Measurements from ENCODE around the gene NT5DC1. TPM values are rescaled to one million over a fixed set of nuclear protein-coding genes. Genes with fewer than 3 reads are reported as not detected.
A peak's percentile ranks its signal among the peaks of the same experiment; 100 is the strongest.
"Not testable (repeated sequence)": the region's sequence is repeated elsewhere in the genome, so short reads cannot be mapped to it uniquely, and the experiment has no call there.

Gene NT5DC1
- total and polyA plus RNA-seq, 4 donors: 8.6 to 49.0 (median 22.1) TPM

GRCh38 chr6:116283191-116283590 lies 182.5 kb downstream of the NT5DC1 start:
- Histone ChIP-seq H3K27me3 (ENCODE audit: control insufficient read depth in 3 of 3, insufficient read depth in 3 of 3, low read length in 2 of 3) (no peaks in the 10 kb centered on the region), H3K4me1 (ENCODE audit: control insufficient read depth in 5 of 5, insufficient read depth in 5 of 5, low read length in 5 of 5) (peaks cover 3 to 15% (median 9%) of the 10 kb centered on the region in 5 donors), H3K9ac (ENCODE audit: insufficient read depth in 1 of 2, low read length in 2 of 2) (no peak overlapping the region), H3K36me3 (ENCODE audit: control insufficient read depth in 4 of 4, insufficient read depth in 4 of 4, low read length in 4 of 4) (peaks cover 0 to 13% (median under 1%) of the 10 kb centered on the region in 4 donors), H3K9me3 (ENCODE audit: control insufficient read depth in 4 of 4, insufficient read depth in 3 of 4, low read length in 3 of 4) (no peaks in the 10 kb centered on the region), H3K27ac (ENCODE audit: low read depth in 1 of 2, low read length in 1 of 2) (no peak overlapping the region), H3K4me3 (no peak overlapping the region)
- WGBS, 2 donors: 86 to 94% methylated on average over 1 of the region's 1 CpG
- no peak for TF ChIP-seq CTCF (IDR thresholded peaks at IDR 0.05; ENCODE audit: control extremely low read depth, extremely low read depth)
- no peak for DNase-seq
- ATAC-seq (ENCODE audit: insufficient read depth, low FRiP score): no peak

- H3K4me1 ChIP-seq (ENCODE audit: control insufficient read depth in 5 of 5, insufficient read depth in 5 of 5, low read length in 5 of 5): peaks cover 1 to 12% (median 8%) of the 10 kb centered on the region in 5 donors
- H3K9me3 ChIP-seq (ENCODE audit: control insufficient read depth in 4 of 4, insufficient read depth in 3 of 4, low read length in 3 of 4); ATAC-seq (ENCODE audit: insufficient read depth, low FRiP score); DNase-seq; H3K27ac ChIP-seq (ENCODE audit: low read depth in 1 of 2, low read length in 1 of 2); H3K27me3 ChIP-seq (ENCODE audit: control insufficient read depth in 3 of 3, insufficient read depth in 3 of 3, low read length in 2 of 3); H3K36me3 ChIP-seq (ENCODE audit: control insufficient read depth in 4 of 4, insufficient read depth in 4 of 4, low read length in 4 of 4); H3K4me3 ChIP-seq; H3K9ac ChIP-seq (ENCODE audit: insufficient read depth in 1 of 2, low read length in 2 of 2): not testable (repeated sequence)
- WGBS, 2 donors: 85 to 97% methylated on average over 4 of the region's 4 CpGs
These were observed 184.3 kb downstream of the NT5DC1 start for GRCh38 chr6:116284984-116285383.

- Histone ChIP-seq H3K36me3 (ENCODE audit: control insufficient read depth in 4 of 4, insufficient read depth in 4 of 4, low read length in 4 of 4) (no peaks in the 10 kb centered on the region), H3K9ac (ENCODE audit: insufficient read depth in 1 of 2, low read length in 2 of 2) (no peak overlapping the region), H3K4me3 (no peak overlapping the region), H3K4me1 (ENCODE audit: control insufficient read depth in 5 of 5, insufficient read depth in 5 of 5, low read length in 5 of 5) (peaks cover 0 to 4% (median 0%) of the 10 kb centered on the region in 5 donors), H3K9me3 (ENCODE audit: control insufficient read depth in 4 of 4, insufficient read depth in 3 of 4, low read length in 3 of 4) (no peaks in the 10 kb centered on the region), H3K27me3 (ENCODE audit: control insufficient read depth in 3 of 3, insufficient read depth in 3 of 3, low read length in 2 of 3) (no peaks in the 10 kb centered on the region), H3K27ac (ENCODE audit: low read depth in 1 of 2, low read length in 1 of 2) (no peak overlapping the region)
- no peak for TF ChIP-seq CTCF (IDR thresholded peaks at IDR 0.05; ENCODE audit: control extremely low read depth, extremely low read depth)
- 36 to 69% methylated on average over 1 of the region's 1 CpG for WGBS, 2 donors
- ATAC-seq (ENCODE audit: insufficient read depth, low FRiP score) (no peak), DNase-seq (no peak)
These were observed 186.2 kb downstream of the NT5DC1 start for GRCh38 chr6:116286773-116287358.

GRCh38 chr6:116287689-116288282 lies 187.1 kb downstream of the NT5DC1 start:
- Histone ChIP-seq H3K27ac (ENCODE audit: low read depth in 1 of 2, low read length in 1 of 2) (no peak overlapping the region), H3K4me1 (ENCODE audit: control insufficient read depth in 5 of 5, insufficient read depth in 5 of 5, low read length in 5 of 5) (peaks cover 0 to 4% (median 0%) of the 10 kb centered on the region in 5 donors), H3K9me3 (ENCODE audit: control insufficient read depth in 4 of 4, insufficient read depth in 3 of 4, low read length in 3 of 4) (no peaks in the 10 kb centered on the region), H3K36me3 (ENCODE audit: control insufficient read depth in 4 of 4, insufficient read depth in 4 of 4, low read length in 4 of 4) (no peaks in the 10 kb centered on the region), H3K27me3 (ENCODE audit: control insufficient read depth in 3 of 3, insufficient read depth in 3 of 3, low read length in 2 of 3) (no peaks in the 10 kb centered on the region), H3K4me3 (no peak overlapping the region), H3K9ac (ENCODE audit: insufficient read depth in 1 of 2, low read length in 2 of 2) (no peak overlapping the region)
- DNase-seq: peak in 2 of 3 donors; percentile 68
- ATAC-seq (ENCODE audit: insufficient read depth, low FRiP score): peak; percentile 66
- TF ChIP-seq CTCF (IDR thresholded peaks at IDR 0.05; ENCODE audit: control extremely low read depth, extremely low read depth): peak; percentile 89
- WGBS, 2 donors: 85 to 98% methylated on average over 2 of the region's 2 CpGs

Measured in lung (tissue), 12 donors.